Activated CD4-positive, alpha-beta T cell treated with anti-CD3 and anti-CD28 coated beads, Interleukin-2, amount 10 ng/mL, durations not matched to agents 7 days and 5 days (primary cell): ENCODE data around the gene IL23A. TPM values are rescaled to one million over a fixed set of nuclear protein-coding genes. Genes with fewer than 3 reads are reported as not detected.

Source experiments
- total RNA-seq, 2 experiments: library from RNA; stranded (reverse); gene quantifications; one replicate each; pipeline ENCODE4 v1.2.3, GENCODE V29; 2021

The IL23A gene
- total RNA-seq, 2 experiments from 2014 or later: 6.1 to 8.0 TPM

Other genes starting within 250 kb of the IL23A start
- gene PA2G4, start 234.3 kb upstream of the IL23A start, total RNA-seq: 100 to 1,000 TPM; 244 to 289 TPM
- gene RPL41, start 222.3 kb upstream of the IL23A start, total RNA-seq: 1,000 to 10,000 TPM; 3,940 to 4,815 TPM
- 1 to 10 TPM; 8.2 to 9.1 TPM for gene ZC3H10, start 220.6 kb upstream of the IL23A start, total RNA-seq
- gene ESYT1, start 210.6 kb upstream of the IL23A start, total RNA-seq: 100 to 1,000 TPM; 367 to 399 TPM
- gene MYL6B, start 186.3 kb upstream of the IL23A start, total RNA-seq: 10 to 100 TPM; 56.6 to 63.4 TPM
- 1,000 to 10,000 TPM; 1,336 to 1,525 TPM for gene MYL6, start 180.5 kb upstream of the IL23A start, total RNA-seq
- 100 to 1,000 TPM; 140 to 173 TPM for gene SMARCC2, start 149.4 kb upstream of the IL23A start, total RNA-seq
- 10 to 100 TPM; 30.1 to 31.6 TPM for gene RNF41, start 117.0 kb upstream of the IL23A start, total RNA-seq
- 10 to 100 TPM; 56.7 to 63.5 TPM for gene NABP2, start 114.5 kb upstream of the IL23A start, total RNA-seq
- under 1 TPM in 1 of 2 experiments, not detected in 1; 0.64 TPM for gene SLC39A5, start 108.8 kb upstream of the IL23A start, total RNA-seq
- gene ANKRD52, start 80.5 kb upstream of the IL23A start, total RNA-seq: 10 to 100 TPM; 39.0 to 45.9 TPM
- 10 to 100 TPM; 15.3 to 17.1 TPM for gene COQ10A, start 71.9 kb upstream of the IL23A start, total RNA-seq
- 100 to 1,000 TPM; 177 to 201 TPM for gene CS, start 38.6 kb upstream of the IL23A start, total RNA-seq
- gene CNPY2, start 22.9 kb upstream of the IL23A start, total RNA-seq: 100 to 1,000 TPM in 1 of 2 experiments, 10 to 100 TPM in 1; 96.2 to 105 TPM
- 10 to 100 TPM; 76.9 to 78.9 TPM for gene PAN2, start 4.9 kb upstream of the IL23A start, total RNA-seq
- gene STAT2, start 21.2 kb downstream of the IL23A start, total RNA-seq: 100 to 1,000 TPM; 391 to 398 TPM
- gene APOF, start 24.0 kb downstream of the IL23A start, total RNA-seq: not detected
- gene TIMELESS, start 110.5 kb downstream of the IL23A start, total RNA-seq: 10 to 100 TPM; 59.5 to 63.6 TPM
- gene MIP, start 115.8 kb downstream of the IL23A start, total RNA-seq: not detected
- 1 to 10 TPM; 3.8 to 3.9 TPM for gene SPRYD4, start 129.7 kb downstream of the IL23A start, total RNA-seq
- gene GLS2, start 149.3 kb downstream of the IL23A start, total RNA-seq: 1 to 10 TPM; 1.1 to 1.9 TPM
- 1 to 10 TPM; 4.5 to 6.0 TPM for gene RBMS2, start 182.9 kb downstream of the IL23A start, total RNA-seq